Aortic smooth muscle cell (primary cell): Measurements from ENCODE around the gene SLC17A4. TPM values are rescaled to one million over a fixed set of nuclear protein-coding genes. Genes with fewer than 3 reads are reported as not detected.

Experiments used
- total RNA-seq: library from RNA; depleted of rRNA; stranded (reverse); fragments of >200 nt; gene quantifications from 2 replicates; pipeline ENCODE4 v1.2.3, GENCODE V29; 2014

The SLC17A4 gene
- not detected in 2 replicates for total RNA-seq

GRCh38 chr6:25754535-25754934, at the start of gene SLC17A4:
SLC17A4 (plus strand) TSS chr6:25754742; CDS start chr6:25761963, 7,221 bp downstream.

Other genes with a start within 250 kb of the SLC17A4 start
- gene SCGN, start 102.5 kb upstream of the SLC17A4 start, total RNA-seq: not detected in 2 replicates
- not detected in 2 replicates for gene SLC17A1, start 77.3 kb downstream of the SLC17A4 start, total RNA-seq
- not detected in 2 replicates for gene SLC17A3, start 119.5 kb downstream of the SLC17A4 start, total RNA-seq
- not detected in 2 replicates for gene SLC17A2, start 175.9 kb downstream of the SLC17A4 start, total RNA-seq
- gene TRIM38, start 208.1 kb downstream of the SLC17A4 start, total RNA-seq: 10.2 and 13.6 TPM in 2 replicates